Measurements from ENCODE around the gene POLR3GL.

DNA sequence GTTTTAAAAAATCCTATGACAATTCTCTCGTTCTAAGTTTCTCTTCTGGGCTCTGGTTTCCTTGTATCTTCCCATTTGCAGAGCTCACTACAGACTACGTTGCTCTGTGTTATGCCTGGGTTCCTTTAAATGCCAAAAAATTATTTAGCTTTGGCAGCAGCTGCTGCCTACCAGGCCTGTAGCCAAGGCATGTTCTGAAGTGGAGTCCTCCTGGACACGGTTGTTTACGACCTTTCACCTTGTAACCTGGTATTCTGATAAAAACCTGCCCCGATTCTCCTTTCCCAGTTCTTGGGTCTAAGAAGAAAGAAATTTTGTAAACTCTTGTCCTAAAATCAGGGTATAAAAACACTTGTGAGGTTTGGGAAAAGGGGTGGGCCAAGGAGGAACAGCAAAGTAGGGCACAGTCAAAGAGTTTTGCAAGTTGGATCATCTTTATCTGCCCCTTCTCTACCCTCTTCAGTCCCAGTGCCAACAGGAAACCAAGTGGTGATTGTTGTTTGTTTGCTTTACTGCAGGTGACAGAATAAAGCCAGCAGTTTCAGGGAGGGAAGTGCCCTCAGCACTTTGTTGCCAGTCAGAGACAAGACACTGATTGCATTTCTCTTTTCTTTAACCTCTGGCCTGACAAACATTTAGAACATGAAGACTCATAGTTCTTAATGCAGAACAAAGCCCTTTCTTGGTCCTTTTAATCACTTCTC, 35.0 kb downstream of the POLR3GL start:
- TF ChIP-seq TOX (CRISPR knock-in tag; IDR thresholded peaks at IDR 0.05; ENCODE audit: borderline replicate concordance) = no peak
- no peak for TF ChIP-seq SNAI2 (CRISPR knock-in tag; IDR thresholded peaks at IDR 0.05)
- TF ChIP-seq ZFP3 (CRISPR knock-in tag; IDR thresholded peaks at IDR 0.05) = no peak

Data from SK-N-SH treated with all-trans-retinoic acid at 6 μM for 48 hours (cell line).